Erythroblast (primary cell): ENCODE measurements around the gene NIPA2.

Experiments used
- GATA1 ChIP-seq: IDR thresholded peaks from 2 replicates; pipeline ENCODE4 v1.6.1; 2011; ENCODE audit warnings: low read depth, mild to moderate bottlenecking, control low read depth, low read length, moderate library complexity
- POLR2A ChIP-seq: IDR thresholded peaks from 2 replicates; pipeline ENCODE4 v1.6.1; 2011; ENCODE audit warnings: mild to moderate bottlenecking, low read length

GRCh38 chr15:22880981-22881738 lies 42.7 kb downstream of the NIPA2 start:
- TF ChIP-seq POLR2A (no peak), GATA1 (no peak)
